GM18951 (cell line): ENCODE results near the gene FAM124A.

Experiments used
- POLR2A ChIP-seq: IDR thresholded peaks from 4 replicates; pipeline ENCODE4 v1.6.1; 2011; ENCODE audit warnings: mild to moderate bottlenecking; ENCODE audit not compliant: insufficient read length, insufficient read depth; ENCODE audit errors: extremely low read depth
- in situ Hi-C: fragments of 300-500 bp; cut with MboI; formaldehyde crosslinking; loops from one replicate; pipeline ENCODE4 v1.12.0; 2022; ENCODE audit warnings: low sequenced_read_pairs, mixed read lengths, inconsistent platforms; ENCODE audit not compliant: unreplicated experiment

The FAM124A gene

DNA sequence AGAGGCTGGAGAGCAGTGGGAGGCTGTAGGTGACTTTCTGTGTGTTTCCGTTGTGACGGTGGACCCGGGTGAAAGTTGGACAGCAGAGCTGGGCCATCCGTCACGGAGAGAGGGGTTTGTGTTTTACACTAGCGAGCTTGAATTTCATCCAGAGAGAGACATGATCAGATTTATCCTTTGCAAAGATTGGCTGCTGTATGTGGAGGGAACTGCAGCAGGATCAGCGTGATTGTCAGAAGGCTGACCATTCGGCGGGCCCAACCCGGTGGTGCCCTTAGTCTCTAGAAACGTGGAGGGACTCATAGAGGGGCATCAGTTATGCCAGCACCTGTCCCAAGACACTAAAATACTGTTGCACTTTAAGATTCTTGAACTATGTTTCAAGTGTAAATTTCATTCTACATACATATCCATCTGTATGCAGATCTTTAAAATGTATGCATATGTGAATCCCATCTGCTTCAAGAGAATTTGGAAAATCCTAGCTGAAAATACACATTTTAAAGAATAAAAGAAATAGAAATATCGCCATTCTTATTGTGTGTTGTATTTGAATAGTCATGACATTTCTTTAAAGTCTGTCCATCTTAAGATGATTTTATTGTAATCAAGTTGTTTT is 7.0 kb downstream of the FAM124A start:
- in situ Hi-C loops, result no loop called here
- no peak for TF ChIP-seq POLR2A

DNA sequence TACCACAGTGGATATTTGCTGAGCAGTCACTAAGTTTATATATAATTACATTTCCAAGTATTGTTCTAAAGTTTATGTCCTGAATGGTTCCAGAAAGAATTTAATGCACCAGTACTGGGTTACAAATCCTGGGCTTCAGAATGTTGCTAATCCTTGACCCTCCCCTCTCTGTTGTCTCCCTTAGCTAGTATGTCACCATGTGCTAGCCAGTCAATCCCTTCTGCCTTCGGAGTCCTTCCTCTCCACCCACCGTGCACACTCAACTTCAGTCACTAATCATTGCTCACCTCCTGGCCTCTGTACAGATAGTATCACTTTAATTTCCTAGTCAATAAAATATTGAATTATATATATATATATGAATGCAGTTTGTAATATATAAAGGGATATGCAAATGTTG is 7.5 kb downstream of the FAM124A start:
- in situ Hi-C loops, result no loop called here
- TF ChIP-seq POLR2A, result no peak

DNA sequence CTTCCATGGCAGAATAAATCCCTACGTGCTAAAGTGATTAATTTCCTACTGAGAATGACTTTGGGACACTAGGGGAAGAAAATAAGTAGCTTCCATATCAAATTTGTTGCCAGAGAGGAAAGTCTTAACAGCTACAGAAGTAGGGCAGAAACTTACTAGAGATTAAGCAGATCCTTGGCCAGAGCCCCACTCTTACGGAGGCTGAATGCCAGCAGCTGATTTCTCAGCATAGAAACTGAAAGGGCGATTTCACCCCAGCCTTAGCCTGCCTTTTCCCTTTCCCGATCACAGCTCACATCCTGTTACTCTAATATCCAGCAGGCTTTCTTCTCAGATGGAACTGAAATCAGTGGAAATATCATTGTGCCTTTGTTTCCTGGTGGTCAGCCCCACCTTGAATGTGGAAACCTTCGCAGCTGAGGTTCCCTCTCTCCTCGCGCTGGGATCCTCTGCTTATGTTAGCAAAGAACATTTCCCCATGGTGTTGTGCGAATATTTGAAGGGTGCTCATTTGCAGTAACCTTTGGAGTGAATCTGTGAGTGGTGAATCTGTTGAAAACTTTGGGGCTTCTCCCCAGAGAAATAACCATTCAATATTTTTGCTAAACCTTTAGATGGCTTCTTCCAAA is 8.4 kb downstream of the FAM124A start:
- TF ChIP-seq POLR2A, result no peak
- in situ Hi-C loops, result no loop called here

DNA sequence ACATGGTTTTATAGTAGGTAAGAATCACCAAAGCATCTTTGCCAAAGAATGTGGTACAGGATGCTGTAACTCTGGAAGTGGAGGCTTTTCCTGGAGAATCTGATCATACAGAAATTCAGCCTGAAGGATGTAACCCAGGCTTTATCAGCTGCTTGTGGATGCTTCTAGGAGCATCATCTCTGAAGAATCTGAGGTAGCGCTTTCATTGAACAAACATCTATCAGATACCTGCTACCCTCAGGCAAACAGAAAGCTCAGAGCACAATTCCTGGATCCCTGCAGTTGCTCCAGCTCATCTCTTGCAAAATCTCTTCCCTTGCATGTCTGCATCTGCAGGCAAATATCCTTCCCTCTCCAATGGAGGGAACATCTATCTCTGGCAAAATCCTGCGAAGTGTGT is 9.3 kb downstream of the FAM124A start:
- in situ Hi-C loops, result no loop called here
- TF ChIP-seq POLR2A, result no peak

DNA sequence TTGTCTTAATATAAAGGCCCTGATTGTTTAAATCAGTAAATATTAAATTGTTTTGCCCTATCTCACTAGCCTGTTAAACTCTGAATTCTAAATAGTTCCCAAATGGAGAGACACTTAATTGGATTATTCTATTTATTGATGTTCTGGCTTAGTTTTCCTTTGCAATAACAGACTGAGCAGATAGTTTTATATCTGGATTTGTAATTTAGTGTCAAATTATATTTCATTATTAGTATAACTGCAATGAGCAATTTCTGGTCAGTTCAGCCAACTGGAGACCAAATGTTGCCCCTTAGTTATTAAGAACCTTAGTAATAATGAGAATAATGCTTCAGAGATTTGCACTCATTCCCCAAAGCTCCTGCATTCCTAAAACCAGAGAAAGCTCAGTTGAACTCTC is 10.1 kb downstream of the FAM124A start:
- in situ Hi-C loops, result no loop called here
- no peak for TF ChIP-seq POLR2A

DNA sequence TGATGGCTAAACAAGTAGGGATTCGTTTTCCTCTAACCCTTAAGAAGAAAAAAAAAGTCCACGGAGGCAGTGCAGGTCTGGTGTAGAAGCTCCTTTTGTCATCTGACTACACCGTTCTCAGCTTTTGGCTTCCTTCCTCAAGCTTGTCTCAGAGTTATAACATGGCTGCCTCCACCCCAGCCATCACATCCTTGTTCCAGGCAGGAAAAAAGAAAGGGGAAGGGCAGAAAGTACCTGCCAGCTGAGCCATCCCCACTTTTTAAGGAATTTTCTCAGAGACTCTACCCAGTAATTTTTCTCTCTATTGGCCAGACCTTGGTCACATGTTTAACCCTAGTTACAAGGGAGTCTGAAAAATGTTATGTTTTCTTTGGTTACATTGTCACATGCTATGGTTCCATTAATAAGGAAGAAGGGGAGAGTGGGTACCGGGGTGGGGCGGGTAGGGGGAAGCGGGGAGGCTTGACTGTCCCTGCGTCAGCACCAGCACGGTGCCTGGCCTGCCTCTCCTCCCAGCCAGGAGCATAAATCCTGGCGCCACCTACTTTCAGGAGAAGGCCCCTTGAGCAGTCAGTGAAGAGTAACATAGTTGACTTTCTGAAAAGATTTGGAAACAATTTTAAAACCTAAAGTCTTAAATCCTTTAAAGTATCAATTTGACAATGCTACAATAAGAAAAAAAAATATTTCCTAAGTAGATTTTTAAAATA is 11.1 kb downstream of the FAM124A start:
- no peak for TF ChIP-seq POLR2A
- in situ Hi-C loops, result no loop called here

GRCh38 chr13:51234676-51235075 is 12.5 kb downstream of the FAM124A start:
- in situ Hi-C loops, result no loop called here
- no peak for TF ChIP-seq POLR2A

DNA sequence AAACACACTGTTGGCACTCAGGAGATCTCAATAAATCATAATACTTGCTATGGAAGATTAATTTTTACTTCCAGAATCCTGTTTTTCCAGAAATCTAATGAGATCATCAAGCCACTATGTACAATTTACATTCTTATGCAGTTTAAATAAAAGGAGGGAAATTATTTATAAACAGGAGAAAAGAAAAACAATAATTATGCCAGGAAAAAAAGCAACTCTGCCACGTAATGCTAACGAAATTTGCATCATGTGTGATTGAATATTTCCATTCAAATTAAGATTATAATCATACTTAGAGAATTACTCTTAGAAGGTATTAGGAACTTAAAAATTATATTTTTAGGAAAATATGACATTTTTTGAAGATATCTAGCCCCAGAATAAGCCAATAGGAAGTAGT is 13.0 kb downstream of the FAM124A start:
- TF ChIP-seq POLR2A, result no peak
- in situ Hi-C loops, result no loop called here

- TF ChIP-seq POLR2A, result no peak
- in situ Hi-C loops, result no loop called here
Measured at GRCh38 chr13:51235756-51236490, 13.7 kb downstream of the FAM124A start.

- no peak for TF ChIP-seq POLR2A
- in situ Hi-C loops, result no loop called here
Measured at GRCh38 chr13:51236491-51236792, 14.2 kb downstream of the FAM124A start.

- in situ Hi-C loops, result no loop called here
- no peak for TF ChIP-seq POLR2A
Measured at GRCh38 chr13:51237386-51237785, 15.2 kb downstream of the FAM124A start.

- in situ Hi-C loops, result no loop called here
Measured at GRCh38 chr13:51237887-51238286, 15.7 kb downstream of the FAM124A start.

GRCh38 chr13:51240178-51240577 is 18.0 kb downstream of the FAM124A start:
- in situ Hi-C loops, result no loop called here
- no peak for TF ChIP-seq POLR2A

More at GRCh38 chr13:51237887-51238286, 15.7 kb downstream of the FAM124A start:
- TF ChIP-seq POLR2A, result no peak
